Measurements from ENCODE around the gene GABBR1. TPM values are rescaled to one million over a fixed set of nuclear protein-coding genes. Genes with fewer than 3 reads are reported as not detected.

Gene GABBR1
- total RNA-seq, 1 donor from 2014 or later, result 6.3 TPM

DNA sequence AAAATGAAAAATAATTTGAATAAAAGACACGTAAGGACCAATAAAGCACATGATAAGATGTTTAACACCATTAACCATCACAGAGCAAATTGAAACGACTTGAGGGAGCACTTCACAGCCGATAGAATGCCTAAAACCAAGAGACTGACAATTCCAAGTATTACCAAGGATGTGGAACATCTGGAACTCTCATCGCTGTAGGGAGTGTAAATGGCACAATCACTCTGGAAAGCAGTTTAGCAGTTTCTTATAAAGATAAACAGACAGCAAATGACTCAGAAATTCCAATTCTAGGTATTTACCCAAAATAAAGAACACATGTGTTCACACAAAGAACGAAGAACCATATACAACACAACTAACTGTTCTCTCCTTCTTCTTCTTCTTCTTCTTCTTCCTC lies 65.0 kb downstream of the GABBR1 start:
- no peak for FAIRE-seq
- TF ChIP-seq CTCF (IDR thresholded peaks at IDR 0.05; ENCODE audit: insufficient read depth, low read length, severe bottlenecking), result no peak
- Histone ChIP-seq H3K4me3 (ENCODE audit: low read depth, low read length) (no peak overlapping the region), H3K27me3 (ENCODE audit: control insufficient read depth, insufficient read depth, low read length) (no peaks in the 10 kb centered on the region), H3K36me3 (ENCODE audit: control insufficient read depth, insufficient read depth, low read length) (no peaks in the 10 kb centered on the region)
- no peak for DNase-seq (ENCODE audit: low read depth)

- no peak for TF ChIP-seq CTCF (IDR thresholded peaks at IDR 0.05; ENCODE audit: insufficient read depth, low read length, severe bottlenecking)
- no peak overlapping the region for H3K4me3 ChIP-seq (ENCODE audit: low read depth, low read length)
- no peaks in the 10 kb centered on the region for H3K27me3 ChIP-seq (ENCODE audit: control insufficient read depth, insufficient read depth, low read length)
- H3K36me3 ChIP-seq (ENCODE audit: control insufficient read depth, insufficient read depth, low read length), result no peaks in the 10 kb centered on the region
- DNase-seq (ENCODE audit: low read depth), result no peak
- FAIRE-seq, result no peak
Observed at GRCh38 chr6:29567541-29567940, 65.4 kb downstream of the GABBR1 start.

- H3K4me3 ChIP-seq (ENCODE audit: low read depth, low read length), result no peak overlapping the region
- no peaks in the 10 kb centered on the region for H3K27me3 ChIP-seq (ENCODE audit: control insufficient read depth, insufficient read depth, low read length)
- no peaks in the 10 kb centered on the region for H3K36me3 ChIP-seq (ENCODE audit: control insufficient read depth, insufficient read depth, low read length)
- no peak for TF ChIP-seq CTCF (IDR thresholded peaks at IDR 0.05; ENCODE audit: insufficient read depth, low read length, severe bottlenecking)
- no peak for DNase-seq (ENCODE audit: low read depth)
- FAIRE-seq, result no peak
Observed at GRCh38 chr6:29566856-29567255, 66.1 kb downstream of the GABBR1 start.

GRCh38 chr6:29564875-29565274 lies 68.1 kb downstream of the GABBR1 start:
- TF ChIP-seq CTCF (IDR thresholded peaks at IDR 0.05; ENCODE audit: insufficient read depth, low read length, severe bottlenecking), result no peak
- peaks cover 3% of the 10 kb centered on the region for H3K27me3 ChIP-seq (ENCODE audit: control insufficient read depth, insufficient read depth, low read length)
- DNase-seq (ENCODE audit: low read depth), result peak; percentile 5
- no peaks in the 10 kb centered on the region for H3K36me3 ChIP-seq (ENCODE audit: control insufficient read depth, insufficient read depth, low read length)
- no peak for FAIRE-seq
- no peak overlapping the region for H3K4me3 ChIP-seq (ENCODE audit: low read depth, low read length)

DNA sequence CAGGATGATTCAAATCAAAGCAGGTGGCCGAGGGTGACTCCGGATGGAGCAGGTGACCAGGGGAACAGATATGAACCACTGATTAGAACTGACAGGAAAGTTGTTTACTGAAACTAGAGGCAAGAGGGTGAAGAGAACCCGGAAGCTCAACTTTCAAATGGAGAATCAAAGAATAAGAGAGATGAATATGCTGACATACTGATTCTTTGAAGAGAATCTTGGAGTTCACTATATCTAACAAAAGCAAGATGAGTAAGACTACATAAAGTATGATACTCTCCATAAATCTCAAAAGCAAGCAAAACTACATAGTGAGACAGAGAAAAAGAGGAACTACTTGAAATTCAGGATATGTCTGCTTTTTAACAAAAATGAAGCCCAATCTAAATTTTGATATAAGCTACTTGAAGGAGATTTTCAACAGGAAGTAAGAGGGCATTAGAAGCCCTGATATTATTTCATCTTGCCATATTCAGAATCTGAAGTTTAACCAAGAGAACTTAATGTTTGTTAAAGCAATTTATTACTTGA lies 69.5 kb downstream of the GABBR1 start:
- Histone ChIP-seq H3K4me3 (ENCODE audit: low read depth, low read length) (no peak overlapping the region), H3K36me3 (ENCODE audit: control insufficient read depth, insufficient read depth, low read length) (no peaks in the 10 kb centered on the region), H3K27me3 (ENCODE audit: control insufficient read depth, insufficient read depth, low read length) (peaks cover 4% of the 10 kb centered on the region)
- TF ChIP-seq CTCF (IDR thresholded peaks at IDR 0.05; ENCODE audit: insufficient read depth, low read length, severe bottlenecking), result no peak
- DNase-seq (ENCODE audit: low read depth), result no peak
- no peak for FAIRE-seq

DNA sequence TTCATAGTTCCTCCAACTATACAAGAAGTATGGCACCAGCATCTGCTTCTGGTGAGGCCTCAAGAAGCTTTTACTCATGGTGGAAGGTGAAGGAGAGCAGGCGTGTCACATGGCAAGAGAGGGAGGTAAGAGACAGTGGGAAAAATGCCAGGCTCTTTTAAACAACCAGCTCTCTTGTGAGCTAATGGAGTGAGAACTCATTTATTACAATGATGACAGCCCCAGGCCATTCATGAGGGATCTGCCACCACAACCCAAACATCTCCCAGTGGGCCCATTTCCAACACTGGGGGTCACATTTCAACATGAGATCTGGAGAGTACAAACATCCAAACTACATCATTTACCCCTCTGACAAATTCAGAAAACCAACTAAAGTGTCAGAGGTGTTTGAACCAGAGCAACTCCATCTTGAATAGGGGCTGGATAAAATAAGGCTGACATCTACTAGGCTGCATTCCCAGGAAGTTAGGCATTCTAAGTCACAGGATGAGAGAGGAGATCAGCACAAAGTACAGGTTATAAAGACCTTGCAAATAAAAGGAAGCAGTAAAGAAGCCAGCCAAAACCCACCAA lies 71.3 kb downstream of the GABBR1 start:
- H3K36me3 ChIP-seq (ENCODE audit: control insufficient read depth, insufficient read depth, low read length), result no peaks in the 10 kb centered on the region
- no peak for DNase-seq (ENCODE audit: low read depth)
- TF ChIP-seq CTCF (IDR thresholded peaks at IDR 0.05; ENCODE audit: insufficient read depth, low read length, severe bottlenecking), result no peak
- peaks cover 4% of the 10 kb centered on the region for H3K27me3 ChIP-seq (ENCODE audit: control insufficient read depth, insufficient read depth, low read length)
- no peak for FAIRE-seq
- H3K4me3 ChIP-seq (ENCODE audit: low read depth, low read length), result no peak overlapping the region
